H9 (cell line): ENCODE results near the gene RERG. TPM values are rescaled to one million over a fixed set of nuclear protein-coding genes. Genes with fewer than 3 reads are reported as not detected.

Source experiments
- DNase-seq: peaks from one replicate; pipeline ENCODE4 v3.0.0-alpha.2; 2017
- H2AFZ ChIP-seq: one replicate; pipeline ENCODE4 v1.6.1; 2013; ENCODE audit warnings: mild to moderate bottlenecking, low read length, control low read depth, moderate library complexity
- H2AK5ac ChIP-seq: 2 replicates; pipeline ENCODE4 v1.6.1; 2013; ENCODE audit warnings: low read length, control low read depth, mixed read lengths; ENCODE audit not compliant: insufficient read length
- H2BK120ac ChIP-seq: one replicate; pipeline ENCODE4 v1.6.1; 2013; ENCODE audit warnings: low read depth, mild to moderate bottlenecking, low read length, control low read depth, inconsistent platforms; ENCODE audit not compliant: poor library complexity, severe bottlenecking
- H2BK12ac ChIP-seq: 2 replicates; pipeline ENCODE4 v1.6.1; 2013; ENCODE audit warnings: low read length, control low read depth, mixed read lengths, low read depth; ENCODE audit not compliant: insufficient read length
- H2BK15ac ChIP-seq: 2 replicates; pipeline ENCODE4 v1.6.1; 2013; ENCODE audit warnings: low read depth, low read length, control low read depth
- H2BK20ac ChIP-seq: one replicate; pipeline ENCODE4 v1.6.1; 2013; ENCODE audit warnings: low read depth, mild to moderate bottlenecking, low read length, control low read depth, inconsistent platforms; ENCODE audit not compliant: poor library complexity, severe bottlenecking
- H2BK5ac ChIP-seq: 2 replicates; pipeline ENCODE4 v1.6.1; 2013; ENCODE audit warnings: low read length, control low read depth, mixed read lengths; ENCODE audit not compliant: insufficient read length
- H3K14ac ChIP-seq: 2 replicates; pipeline ENCODE4 v1.6.1; 2013; ENCODE audit warnings: low read length, control low read depth; ENCODE audit not compliant: insufficient read depth
- H3K18ac ChIP-seq: 2 replicates; pipeline ENCODE4 v1.6.1; 2013; ENCODE audit warnings: low read depth, mild to moderate bottlenecking, mixed read lengths, low read length, control low read depth; ENCODE audit not compliant: insufficient read length
- H3K23ac ChIP-seq: 2 replicates; pipeline ENCODE4 v1.6.1; 2013; ENCODE audit warnings: low read length, control low read depth, mixed read lengths, low read depth; ENCODE audit not compliant: insufficient read length
- H3K23me2 ChIP-seq: 2 replicates; pipeline ENCODE4 v1.6.1; 2013; ENCODE audit warnings: low read depth, mild to moderate bottlenecking, mixed read lengths, low read length, control low read depth; ENCODE audit not compliant: insufficient read length, poor library complexity, severe bottlenecking
- H3K27ac ChIP-seq: 2 replicates; pipeline ENCODE4 v1.5.1; 2013; ENCODE audit warnings: low read length, control low read depth, mixed read lengths, low read depth; ENCODE audit not compliant: insufficient read length
- H3K27me3 ChIP-seq: 2 replicates; pipeline ENCODE4 v1.6.1; 2013; ENCODE audit warnings: low read length, control low read depth, inconsistent platforms; ENCODE audit not compliant: insufficient read depth
- H3K4ac ChIP-seq: 2 replicates; pipeline ENCODE4 v1.6.1; 2013; ENCODE audit warnings: low read depth, mild to moderate bottlenecking, control low read depth, inconsistent platforms, low read length, moderate library complexity
- H3K4me1 ChIP-seq: 2 replicates; pipeline ENCODE4 v1.6.1; 2013; ENCODE audit warnings: low read length, control low read depth, inconsistent platforms; ENCODE audit not compliant: insufficient read depth
- H3K4me2 ChIP-seq: 2 replicates; pipeline ENCODE4 v1.6.1; 2013; ENCODE audit warnings: low read length, control low read depth, mixed read lengths; ENCODE audit not compliant: insufficient read length, insufficient read depth
- H3K56ac ChIP-seq: 2 replicates; pipeline ENCODE4 v1.6.1; 2013; ENCODE audit warnings: low read depth, mild to moderate bottlenecking, mixed read lengths, low read length, control low read depth; ENCODE audit not compliant: insufficient read length
- H3K79me1 ChIP-seq: 2 replicates; pipeline ENCODE4 v1.6.1; 2013; ENCODE audit warnings: low read depth, mild to moderate bottlenecking, moderate library complexity, low read length, control low read depth, inconsistent platforms; ENCODE audit not compliant: insufficient read depth, poor library complexity, severe bottlenecking
- H3K79me2 ChIP-seq: 2 replicates; pipeline ENCODE4 v1.6.1; 2013; ENCODE audit warnings: low read length, control low read depth, inconsistent platforms; ENCODE audit not compliant: insufficient read depth
- H3K9ac ChIP-seq: 2 replicates; pipeline ENCODE4 v1.6.1; 2013; ENCODE audit warnings: low read length, control low read depth, mixed read lengths; ENCODE audit not compliant: insufficient read length; ENCODE audit errors: extremely low read depth
- H3K9me3 ChIP-seq: one replicate; pipeline ENCODE4 v1.6.1; 2013; ENCODE audit warnings: low read depth, low read length, inconsistent platforms; ENCODE audit not compliant: control insufficient read depth
- H3T11ph ChIP-seq: one replicate; pipeline ENCODE4 v1.6.1; 2013; ENCODE audit warnings: mild to moderate bottlenecking, low read length, control low read depth, inconsistent platforms
- H4K20me1 ChIP-seq: one replicate; pipeline ENCODE4 v1.6.1; 2013; ENCODE audit not compliant: control insufficient read depth, insufficient read length, insufficient read depth
- H4K5ac ChIP-seq: 2 replicates; pipeline ENCODE4 v1.6.1; 2013; ENCODE audit warnings: low read depth, mild to moderate bottlenecking, mixed read lengths, low read length, control low read depth; ENCODE audit not compliant: insufficient read length
- H4K8ac ChIP-seq: replicated peaks from 2 replicates; pipeline ENCODE4 v1.6.1; 2013; ENCODE audit warnings: low read length, control low read depth, mixed read lengths, low read depth; ENCODE audit not compliant: insufficient read length
- H4K91ac ChIP-seq: 2 replicates; pipeline ENCODE4 v1.6.1; 2013; ENCODE audit warnings: low read depth, mild to moderate bottlenecking, moderate library complexity, mixed read lengths, low read length, control low read depth; ENCODE audit not compliant: insufficient read length
- H3K27ac Mint-ChIP-seq, 3 experiments: 2 replicates in 2 of 3; 3 replicates in 1 of 3; pipeline ENCODE4 v1.8.0; 2020 to 2021; ENCODE audit warnings: mixed read lengths in 3 of 3, mild to moderate bottlenecking in 1 of 3, moderate library complexity in 1 of 3
- H3K27me3 Mint-ChIP-seq: 2 replicates; pipeline ENCODE4 v1.8.0; 2021; ENCODE audit warnings: low read depth, mild to moderate bottlenecking, moderate library complexity, mixed read lengths
- H3K36me3 Mint-ChIP-seq, 3 experiments: 2 replicates in 2 of 3; 3 replicates in 1 of 3; pipeline ENCODE4 v1.8.0; 2020 to 2021; ENCODE audit warnings: low read depth in 3 of 3, mixed read lengths in 3 of 3; ENCODE audit not compliant: insufficient read depth in 1 of 3
- H3K4me1 Mint-ChIP-seq, 2 experiments: 2 replicates each; pipeline ENCODE4 v1.8.0; 2020; ENCODE audit warnings: mixed read lengths in 2 of 2
- H3K4me3 Mint-ChIP-seq, 2 experiments: 2 replicates in 1 of 2; 3 replicates in 1 of 2; pipeline ENCODE4 v1.8.0; 2020 to 2021; ENCODE audit warnings: mild to moderate bottlenecking in 2 of 2, mixed read lengths in 2 of 2, moderate library complexity in 1 of 2
- H3K9me3 Mint-ChIP-seq, 2 experiments: 2 replicates in 1 of 2; 3 replicates in 1 of 2; pipeline ENCODE4 v1.8.0; 2020; ENCODE audit warnings: mild to moderate bottlenecking in 2 of 2, mixed read lengths in 2 of 2, moderate library complexity in 1 of 2
- WGBS: extraction: QIAGEN DNeasy Blood & Tissue Kit; methylation state at CpG from one replicate; pipeline ENCODE4 v1.1.7; 2013; ENCODE audit warnings: missing lambda C conversion rate, low lambda C conversion rate, mixed read lengths; ENCODE audit not compliant: insufficient read length; ENCODE audit errors: extremely low coverage; 5-methylcytosine and 5-hydroxymethylcytosine counted together
- total RNA-seq: library from RNA; stranded (reverse); gene quantifications from 2 replicates; pipeline ENCODE4 v1.2.1, GENCODE V29; 2021
- TF ChIP-seq, protein P1 (sequence below): fragments of 200-600 bp; sonication (generic); conservative IDR thresholded peaks from 3 replicates; pipeline ENCODE4 v1.8.0; 2021; ENCODE audit warnings: antibody characterized with exemption, mild to moderate bottlenecking

Gene RERG
- total RNA-seq, 1 experiment from 2014 or later = not detected

DNA sequence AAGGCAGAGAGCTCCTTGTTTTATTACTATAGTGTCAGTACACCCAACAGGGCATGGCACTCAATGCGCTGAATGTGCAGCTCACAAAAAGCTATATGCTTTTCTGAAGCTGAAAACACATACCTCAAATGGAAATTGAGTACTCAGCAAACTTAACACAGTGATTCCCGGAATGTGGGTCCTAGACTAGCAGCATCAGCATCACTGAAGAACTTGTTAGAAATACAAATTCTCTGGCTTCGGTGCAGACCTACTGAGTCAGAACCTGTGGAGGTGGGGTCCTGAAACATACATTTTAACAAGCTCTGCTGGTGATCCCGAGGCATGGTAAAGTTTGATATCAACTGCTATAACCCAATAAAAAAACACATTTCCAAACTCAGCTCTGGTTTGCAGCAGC, 14.9 kb downstream of the RERG start:
- Histone ChIP-seq H3T11ph (no peak overlapping the region), H4K8ac (no peak overlapping the region), H3K4me2 (peak overlapping the region; percentile 35), H2BK120ac (no peak overlapping the region), H3K79me1 (no peaks in the 10 kb centered on the region), H2BK15ac (no peak overlapping the region), H2BK20ac (no peak overlapping the region), H3K4ac (no peak overlapping the region), H4K20me1 (no peaks in the 10 kb centered on the region), H3K18ac (no peak overlapping the region), H2BK12ac (no peak overlapping the region), H3K9ac (no peak overlapping the region), H3K4me1 (peaks cover 5% of the 10 kb centered on the region), H2BK5ac (no peak overlapping the region), H4K5ac (no peak overlapping the region), H2AK5ac (no peak overlapping the region), H3K23me2 (no peaks in the 10 kb centered on the region), H3K9me3 (no peaks in the 10 kb centered on the region), H3K56ac (no peak overlapping the region), H3K27me3 (no peaks in the 10 kb centered on the region), H3K14ac (no peak overlapping the region), H3K23ac (no peak overlapping the region), H3K79me2 (no peaks in the 10 kb centered on the region), H2AFZ (peak overlapping the region; percentile 10), H4K91ac (no peak overlapping the region), H3K27ac (no peak overlapping the region)
- Mint-ChIP-seq H3K4me3 (no peak overlapping the region), H3K27me3 (no peaks in the 10 kb centered on the region), H3K9me3 (no peaks in the 10 kb centered on the region), H3K4me1 (peaks cover 19 to 26% of the 10 kb centered on the region in 2 experiments), H3K27ac (0 out of 7 replicates have a peak overlapping the region, but pooled peaks of 1 of the 3 experiments have one; percentile 42), H3K36me3 (no peaks in the 10 kb centered on the region)
- WGBS = no CpG with 5 or more reads among the region's 4 CpGs
- peak; percentile 41 for DNase-seq
- TF ChIP-seq, protein P1, sequence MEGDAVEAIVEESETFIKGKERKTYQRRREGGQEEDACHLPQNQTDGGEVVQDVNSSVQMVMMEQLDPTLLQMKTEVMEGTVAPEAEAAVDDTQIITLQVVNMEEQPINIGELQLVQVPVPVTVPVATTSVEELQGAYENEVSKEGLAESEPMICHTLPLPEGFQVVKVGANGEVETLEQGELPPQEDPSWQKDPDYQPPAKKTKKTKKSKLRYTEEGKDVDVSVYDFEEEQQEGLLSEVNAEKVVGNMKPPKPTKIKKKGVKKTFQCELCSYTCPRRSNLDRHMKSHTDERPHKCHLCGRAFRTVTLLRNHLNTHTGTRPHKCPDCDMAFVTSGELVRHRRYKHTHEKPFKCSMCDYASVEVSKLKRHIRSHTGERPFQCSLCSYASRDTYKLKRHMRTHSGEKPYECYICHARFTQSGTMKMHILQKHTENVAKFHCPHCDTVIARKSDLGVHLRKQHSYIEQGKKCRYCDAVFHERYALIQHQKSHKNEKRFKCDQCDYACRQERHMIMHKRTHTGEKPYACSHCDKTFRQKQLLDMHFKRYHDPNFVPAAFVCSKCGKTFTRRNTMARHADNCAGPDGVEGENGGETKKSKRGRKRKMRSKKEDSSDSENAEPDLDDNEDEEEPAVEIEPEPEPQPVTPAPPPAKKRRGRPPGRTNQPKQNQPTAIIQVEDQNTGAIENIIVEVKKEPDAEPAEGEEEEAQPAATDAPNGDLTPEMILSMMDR = no peak
